Measurements from ENCODE around the gene L3MBTL1. TPM values are rescaled to one million over a fixed set of nuclear protein-coding genes. Genes with fewer than 3 reads are reported as not detected.

The L3MBTL1 gene
- total and polyA plus RNA-seq, 2 donors (not counting 3 experiments of a cell fraction or from before 2014, with no cell fraction given), result 5.2 to 8.2 TPM

- H2AFZ ChIP-seq (ENCODE audit: low read depth, low read length), result no peak overlapping the region
- intact Hi-C loops (cut with micrococcal nuclease) (loop anchor here (1.0 to 5.0 kb wide), 7 partner anchors 53 to 555 kb away; partner anchors contain the start of genes IFT52 and TOX2), dilution Hi-C loops (cut with MboI; ENCODE audit: extremely low pct_ligation_motif_present, low sequenced_read_pairs) (no loop called here)
- H3K79me2 ChIP-seq (ENCODE audit: control insufficient read depth, insufficient read depth, low read length), result no peaks in the 10 kb centered on the region
- H3K4me2 ChIP-seq (ENCODE audit: insufficient read depth, low read length), result no peak overlapping the region
- DNase-seq (ENCODE audit: low read depth, low spot score) (peak; percentile 59), FAIRE-seq (peak; percentile 81)
- H4K20me1 ChIP-seq (replicated peaks; ENCODE audit: control insufficient read depth, extremely low read depth, insufficient read depth, low read length), result no peaks in the 10 kb centered on the region
- no peak overlapping the region for H3K27ac ChIP-seq (ENCODE audit: insufficient read depth, low read depth, low read length)
- no peak overlapping the region for H3K9ac ChIP-seq (replicated peaks; ENCODE audit: extremely low read depth, insufficient read depth, low read length)
- no peaks in the 10 kb centered on the region for H3K4me1 ChIP-seq (ENCODE audit: control insufficient read depth, extremely low read depth, insufficient read depth, low read length)
- no peaks in the 10 kb centered on the region for H3K9me3 ChIP-seq (replicated peaks; ENCODE audit: control insufficient read depth, insufficient read depth, low read length)
- no peak overlapping the region for H3K4me3 ChIP-seq (replicated peaks in 1 of 3; ENCODE audit: insufficient read depth in 1 of 3, low read depth in 1 of 3, low read length in 3 of 3)
- CTCF ChIA-PET, result interaction anchor here (0.6 to 6.2 kb wide), 51 partner anchors 8 to 652 kb away, joined by 3 to 143 read pairs (median 4); partner anchors contain the start of genes GTSF1L, IFT52 and SGK2
- no peaks in the 10 kb centered on the region for H3K9me1 ChIP-seq (replicated peaks; ENCODE audit: control insufficient read depth, extremely low read depth, insufficient read depth, low read length)
- POLR2A ChIA-PET, result no interaction called here
- H3K27me3 ChIP-seq (ENCODE audit: control insufficient read depth in 2 of 2, insufficient read depth in 2 of 2, low read length in 2 of 2), result no peaks in the 10 kb centered on the region
- BruUV-seq (replicated peaks), result no TSS peak
- no peaks in the 10 kb centered on the region for H3K36me3 ChIP-seq (ENCODE audit: control insufficient read depth in 2 of 2, extremely low read depth in 1 of 2, insufficient read depth in 2 of 2, low read length in 2 of 2)
- TF ChIP-seq CTCF (IDR thresholded peaks at IDR 0.05; ENCODE audit: extremely low read depth in 1 of 2, insufficient read depth in 1 of 2, low read depth in 1 of 2, low read length in 2 of 2) (peak; percentile 82 to 85), MAX (IDR thresholded peaks at IDR 0.05; ENCODE audit: insufficient read depth, insufficient read length) (no peak)
Observed at GRCh38 chr20:43537921-43538877, 30.7 kb downstream of the L3MBTL1 start.
